H9 (cell line): ENCODE data around the gene GPLD1. TPM values are rescaled to one million over a fixed set of nuclear protein-coding genes. Genes with fewer than 3 reads are reported as not detected.

ENCODE experiments used
- DNase-seq: peaks from one replicate; pipeline ENCODE4 v3.0.0-alpha.2; 2017
- H2AFZ ChIP-seq: one replicate; pipeline ENCODE4 v1.6.1; 2013; ENCODE audit warnings: mild to moderate bottlenecking, low read length, control low read depth, moderate library complexity
- H2AK5ac ChIP-seq: 2 replicates; pipeline ENCODE4 v1.6.1; 2013; ENCODE audit warnings: low read length, control low read depth, mixed read lengths; ENCODE audit not compliant: insufficient read length
- H2BK120ac ChIP-seq: one replicate; pipeline ENCODE4 v1.6.1; 2013; ENCODE audit warnings: low read depth, mild to moderate bottlenecking, low read length, control low read depth, inconsistent platforms; ENCODE audit not compliant: poor library complexity, severe bottlenecking
- H2BK12ac ChIP-seq: 2 replicates; pipeline ENCODE4 v1.6.1; 2013; ENCODE audit warnings: low read length, control low read depth, mixed read lengths, low read depth; ENCODE audit not compliant: insufficient read length
- H2BK15ac ChIP-seq: 2 replicates; pipeline ENCODE4 v1.6.1; 2013; ENCODE audit warnings: low read depth, low read length, control low read depth
- H2BK20ac ChIP-seq: one replicate; pipeline ENCODE4 v1.6.1; 2013; ENCODE audit warnings: low read depth, mild to moderate bottlenecking, low read length, control low read depth, inconsistent platforms; ENCODE audit not compliant: poor library complexity, severe bottlenecking
- H2BK5ac ChIP-seq: 2 replicates; pipeline ENCODE4 v1.6.1; 2013; ENCODE audit warnings: low read length, control low read depth, mixed read lengths; ENCODE audit not compliant: insufficient read length
- H3K14ac ChIP-seq: 2 replicates; pipeline ENCODE4 v1.6.1; 2013; ENCODE audit warnings: low read length, control low read depth; ENCODE audit not compliant: insufficient read depth
- H3K18ac ChIP-seq: 2 replicates; pipeline ENCODE4 v1.6.1; 2013; ENCODE audit warnings: low read depth, mild to moderate bottlenecking, mixed read lengths, low read length, control low read depth; ENCODE audit not compliant: insufficient read length
- H3K23ac ChIP-seq: 2 replicates; pipeline ENCODE4 v1.6.1; 2013; ENCODE audit warnings: low read length, control low read depth, mixed read lengths, low read depth; ENCODE audit not compliant: insufficient read length
- H3K23me2 ChIP-seq: 2 replicates; pipeline ENCODE4 v1.6.1; 2013; ENCODE audit warnings: low read depth, mild to moderate bottlenecking, mixed read lengths, low read length, control low read depth; ENCODE audit not compliant: insufficient read length, poor library complexity, severe bottlenecking
- H3K27ac ChIP-seq: 2 replicates; pipeline ENCODE4 v1.5.1; 2013; ENCODE audit warnings: low read length, control low read depth, mixed read lengths, low read depth; ENCODE audit not compliant: insufficient read length
- H3K27me3 ChIP-seq: 2 replicates; pipeline ENCODE4 v1.6.1; 2013; ENCODE audit warnings: low read length, control low read depth, inconsistent platforms; ENCODE audit not compliant: insufficient read depth
- H3K4ac ChIP-seq: 2 replicates; pipeline ENCODE4 v1.6.1; 2013; ENCODE audit warnings: low read depth, mild to moderate bottlenecking, control low read depth, inconsistent platforms, low read length, moderate library complexity
- H3K4me1 ChIP-seq: 2 replicates; pipeline ENCODE4 v1.6.1; 2013; ENCODE audit warnings: low read length, control low read depth, inconsistent platforms; ENCODE audit not compliant: insufficient read depth
- H3K4me2 ChIP-seq: 2 replicates; pipeline ENCODE4 v1.6.1; 2013; ENCODE audit warnings: low read length, control low read depth, mixed read lengths; ENCODE audit not compliant: insufficient read length, insufficient read depth
- H3K56ac ChIP-seq: 2 replicates; pipeline ENCODE4 v1.6.1; 2013; ENCODE audit warnings: low read depth, mild to moderate bottlenecking, mixed read lengths, low read length, control low read depth; ENCODE audit not compliant: insufficient read length
- H3K79me1 ChIP-seq: 2 replicates; pipeline ENCODE4 v1.6.1; 2013; ENCODE audit warnings: low read depth, mild to moderate bottlenecking, moderate library complexity, low read length, control low read depth, inconsistent platforms; ENCODE audit not compliant: insufficient read depth, poor library complexity, severe bottlenecking
- H3K79me2 ChIP-seq: 2 replicates; pipeline ENCODE4 v1.6.1; 2013; ENCODE audit warnings: low read length, control low read depth, inconsistent platforms; ENCODE audit not compliant: insufficient read depth
- H3K9ac ChIP-seq: 2 replicates; pipeline ENCODE4 v1.6.1; 2013; ENCODE audit warnings: low read length, control low read depth, mixed read lengths; ENCODE audit not compliant: insufficient read length; ENCODE audit errors: extremely low read depth
- H3K9me3 ChIP-seq: one replicate; pipeline ENCODE4 v1.6.1; 2013; ENCODE audit warnings: low read depth, low read length, inconsistent platforms; ENCODE audit not compliant: control insufficient read depth
- H3T11ph ChIP-seq: one replicate; pipeline ENCODE4 v1.6.1; 2013; ENCODE audit warnings: mild to moderate bottlenecking, low read length, control low read depth, inconsistent platforms
- H4K20me1 ChIP-seq: one replicate; pipeline ENCODE4 v1.6.1; 2013; ENCODE audit not compliant: control insufficient read depth, insufficient read length, insufficient read depth
- H4K5ac ChIP-seq: 2 replicates; pipeline ENCODE4 v1.6.1; 2013; ENCODE audit warnings: low read depth, mild to moderate bottlenecking, mixed read lengths, low read length, control low read depth; ENCODE audit not compliant: insufficient read length
- H4K8ac ChIP-seq: replicated peaks from 2 replicates; pipeline ENCODE4 v1.6.1; 2013; ENCODE audit warnings: low read length, control low read depth, mixed read lengths, low read depth; ENCODE audit not compliant: insufficient read length
- H4K91ac ChIP-seq: 2 replicates; pipeline ENCODE4 v1.6.1; 2013; ENCODE audit warnings: low read depth, mild to moderate bottlenecking, moderate library complexity, mixed read lengths, low read length, control low read depth; ENCODE audit not compliant: insufficient read length
- H3K27ac Mint-ChIP-seq, 3 experiments: 2 replicates in 2 of 3; 3 replicates in 1 of 3; pipeline ENCODE4 v1.8.0; 2020 to 2021; ENCODE audit warnings: mixed read lengths in 3 of 3, mild to moderate bottlenecking in 1 of 3, moderate library complexity in 1 of 3
- H3K27me3 Mint-ChIP-seq: 2 replicates; pipeline ENCODE4 v1.8.0; 2021; ENCODE audit warnings: low read depth, mild to moderate bottlenecking, moderate library complexity, mixed read lengths
- H3K36me3 Mint-ChIP-seq, 3 experiments: 2 replicates in 2 of 3; 3 replicates in 1 of 3; pipeline ENCODE4 v1.8.0; 2020 to 2021; ENCODE audit warnings: low read depth in 3 of 3, mixed read lengths in 3 of 3; ENCODE audit not compliant: insufficient read depth in 1 of 3
- H3K4me1 Mint-ChIP-seq, 2 experiments: 2 replicates each; pipeline ENCODE4 v1.8.0; 2020; ENCODE audit warnings: mixed read lengths in 2 of 2
- H3K4me3 Mint-ChIP-seq, 2 experiments: 2 replicates in 1 of 2; 3 replicates in 1 of 2; pipeline ENCODE4 v1.8.0; 2020 to 2021; ENCODE audit warnings: mild to moderate bottlenecking in 2 of 2, mixed read lengths in 2 of 2, moderate library complexity in 1 of 2
- H3K9me3 Mint-ChIP-seq, 2 experiments: 2 replicates in 1 of 2; 3 replicates in 1 of 2; pipeline ENCODE4 v1.8.0; 2020; ENCODE audit warnings: mild to moderate bottlenecking in 2 of 2, mixed read lengths in 2 of 2, moderate library complexity in 1 of 2
- CTCF ChIP-seq: fragments of 200-600 bp; sonication (generic); conservative IDR thresholded peaks from 3 replicates; pipeline ENCODE4 v1.8.0; 2021; ENCODE audit warnings: antibody characterized with exemption, mild to moderate bottlenecking
- WGBS: extraction: QIAGEN DNeasy Blood & Tissue Kit; methylation state at CpG from one replicate; pipeline ENCODE4 v1.1.7; 2013; ENCODE audit warnings: missing lambda C conversion rate, low lambda C conversion rate, mixed read lengths; ENCODE audit not compliant: insufficient read length; ENCODE audit errors: extremely low coverage; 5-methylcytosine and 5-hydroxymethylcytosine counted together
- total RNA-seq: library from RNA; stranded (reverse); gene quantifications from 2 replicates; pipeline ENCODE4 v1.2.1, GENCODE V29; 2021

The GPLD1 gene
- total RNA-seq, 1 experiment from 2014 or later, result 8.0 TPM

GRCh38 chr6:24534329-24534728 is 45.0 kb upstream of the GPLD1 start:
- Histone ChIP-seq H4K91ac (no peak overlapping the region), H2AK5ac (no peak overlapping the region), H4K5ac (no peak overlapping the region), H3K9ac (no peak overlapping the region), H2BK120ac (no peak overlapping the region), H3K27ac (no peak overlapping the region), H3K56ac (no peak overlapping the region), H3K18ac (no peak overlapping the region), H3K79me2 (no peaks in the 10 kb centered on the region), H2BK12ac (no peak overlapping the region), H3K9me3 (no peaks in the 10 kb centered on the region), H3K23ac (no peak overlapping the region), H4K8ac (no peak overlapping the region), H2BK5ac (no peak overlapping the region), H3K4me1 (0 out of 2 replicates have a peak, but pooled peaks cover 2% of the 10 kb centered on the region), H3K14ac (no peak overlapping the region), H3K79me1 (no peaks in the 10 kb centered on the region), H3K4ac (no peak overlapping the region), H2AFZ (no peak overlapping the region), H3K4me2 (no peak overlapping the region), H3T11ph (no peak overlapping the region), H2BK20ac (no peak overlapping the region), H3K27me3 (no peaks in the 10 kb centered on the region), H3K23me2 (no peaks in the 10 kb centered on the region), H2BK15ac (no peak overlapping the region), H4K20me1 (no peaks in the 10 kb centered on the region)
- no peak for TF ChIP-seq CTCF
- Mint-ChIP-seq H3K4me1 (peaks cover 4 to 11% of the 10 kb centered on the region in 2 experiments), H3K36me3 (no peaks in the 10 kb centered on the region; a peak in 1 of 7 replicates), H3K9me3 (no peaks in the 10 kb centered on the region), H3K27ac (no peak overlapping the region; a peak in 1 of 7 replicates), H3K27me3 (no peaks in the 10 kb centered on the region), H3K4me3 (no peak overlapping the region)
- DNase-seq, result no peak
- WGBS, result no CpG with 5 or more reads among the region's 5 CpGs
